Left ventricle myocardium inferior (tissue), 1 donor: ENCODE data around the gene DIRAS3. TPM values are rescaled to one million over a fixed set of nuclear protein-coding genes. Genes with fewer than 3 reads are reported as not detected.

Experiments used
- total RNA-seq: library from RNA; stranded (reverse); fragmentation: NEBNext Ultra II Directional; extraction: Animal tissue kit (Norgen Biotek cat#: 25700); gene quantifications from one replicate; pipeline ENCODE4 v1.2.1, GENCODE V29; 2021
- donor health status: DM: no; HTN: yes; CAD: no; lungs with severe emphysema.

Gene DIRAS3
- total RNA-seq, 1 donor from 2014 or later, result 32.6 TPM

Other genes with a start within 250 kb of the DIRAS3 start
- gene GNG12, start 217.2 kb downstream of the DIRAS3 start, total RNA-seq, result 35.1 TPM
- gene WLS, start 181.9 kb upstream of the DIRAS3 start, total RNA-seq, result 113 TPM